Sigmoid colon (tissue), 4 donors: Measurements from ENCODE around the gene ACMSD.

Source experiments
- EP300 ChIP-seq, 4 donors: sonication (generic); formaldehyde crosslinking; IDR thresholded peaks; one replicate each; pipeline ENCODE4 v1.6.1; 2017; ENCODE audit warnings: antibody characterized with exemption in 4 of 4
- POLR2A ChIP-seq, 2 donors: fragments of 450-650 bp; IDR thresholded peaks; one replicate each; pipeline ENCODE4 v1.6.1; 2016; ENCODE audit warnings: antibody characterized with exemption in 2 of 2, mild to moderate bottlenecking in 2 of 2, moderate library complexity in 2 of 2
- POLR2AphosphoS5 ChIP-seq, 4 donors: sonication (generic); formaldehyde crosslinking; IDR thresholded peaks; one replicate each; pipeline ENCODE4 v1.6.1; 2017; ENCODE audit warnings: antibody characterized with exemption in 4 of 4
- TF ChIP-seq, protein P1 (sequence below), 4 experiments: fragments of 450-650 bp in 3 of 4; fragments of 200-600 bp in 1 of 4; IDR thresholded peaks; one replicate each; pipeline ENCODE4 v1.5.1; 2016 to 2019; ENCODE audit warnings: antibody characterized with exemption in 4 of 4, mild to moderate bottlenecking in 3 of 4, moderate library complexity in 2 of 4

DNA sequence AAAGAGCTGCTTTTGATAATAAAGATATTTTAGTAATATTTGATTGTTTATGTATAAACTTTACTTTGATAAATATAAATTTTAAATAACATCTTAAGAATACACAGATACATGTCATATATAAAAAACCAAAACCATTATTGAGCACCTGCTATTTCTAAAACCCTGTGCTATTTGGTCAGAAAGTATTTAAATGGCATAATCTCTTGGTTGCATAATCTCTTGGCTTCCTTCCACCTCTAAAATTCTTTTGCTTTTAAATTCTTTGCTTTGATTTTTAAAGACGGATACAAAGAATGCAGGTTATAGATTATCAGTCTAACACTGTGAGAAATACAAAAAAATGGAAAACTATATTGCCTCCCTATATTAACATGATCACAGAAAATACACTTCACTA lies 36.9 kb downstream of the ACMSD start:
- TF ChIP-seq, protein P1, sequence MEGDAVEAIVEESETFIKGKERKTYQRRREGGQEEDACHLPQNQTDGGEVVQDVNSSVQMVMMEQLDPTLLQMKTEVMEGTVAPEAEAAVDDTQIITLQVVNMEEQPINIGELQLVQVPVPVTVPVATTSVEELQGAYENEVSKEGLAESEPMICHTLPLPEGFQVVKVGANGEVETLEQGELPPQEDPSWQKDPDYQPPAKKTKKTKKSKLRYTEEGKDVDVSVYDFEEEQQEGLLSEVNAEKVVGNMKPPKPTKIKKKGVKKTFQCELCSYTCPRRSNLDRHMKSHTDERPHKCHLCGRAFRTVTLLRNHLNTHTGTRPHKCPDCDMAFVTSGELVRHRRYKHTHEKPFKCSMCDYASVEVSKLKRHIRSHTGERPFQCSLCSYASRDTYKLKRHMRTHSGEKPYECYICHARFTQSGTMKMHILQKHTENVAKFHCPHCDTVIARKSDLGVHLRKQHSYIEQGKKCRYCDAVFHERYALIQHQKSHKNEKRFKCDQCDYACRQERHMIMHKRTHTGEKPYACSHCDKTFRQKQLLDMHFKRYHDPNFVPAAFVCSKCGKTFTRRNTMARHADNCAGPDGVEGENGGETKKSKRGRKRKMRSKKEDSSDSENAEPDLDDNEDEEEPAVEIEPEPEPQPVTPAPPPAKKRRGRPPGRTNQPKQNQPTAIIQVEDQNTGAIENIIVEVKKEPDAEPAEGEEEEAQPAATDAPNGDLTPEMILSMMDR (IDR thresholded peaks at IDR 0.05) = no peak
- TF ChIP-seq POLR2AphosphoS5 (IDR thresholded peaks at IDR 0.05) = no peak
- TF ChIP-seq EP300 (IDR thresholded peaks at IDR 0.05) = no peak
- TF ChIP-seq POLR2A (IDR thresholded peaks at IDR 0.05) = no peak
